GM13977 (cell line): ENCODE data around the gene TTC23L.
"Not testable (repeated sequence)": the region's sequence is repeated elsewhere in the genome, so short reads cannot be mapped to it uniquely, and the experiment has no call there.

ENCODE experiments used
- DNase-seq: peaks from one replicate; pipeline ENCODE4 v3.0.0; 2012; ENCODE audit warnings: low spot score
- in situ Hi-C: fragments of 300-500 bp; cut with MboI; formaldehyde crosslinking; loops from one replicate; pipeline ENCODE4 v1.12.0; 2022; ENCODE audit warnings: low sequenced_read_pairs, low pct_unique_long_range_greater_than_20kb, mixed read lengths, inconsistent platforms; ENCODE audit not compliant: unreplicated experiment
- TF ChIP-seq, protein P1 (sequence below): IDR thresholded peaks from 2 replicates; pipeline ENCODE4 v1.5.1; 2012; ENCODE audit warnings: mild to moderate bottlenecking, control low read depth; ENCODE audit not compliant: insufficient read depth; ENCODE audit errors: extremely low read depth, missing control alignments

Gene TTC23L

DNA sequence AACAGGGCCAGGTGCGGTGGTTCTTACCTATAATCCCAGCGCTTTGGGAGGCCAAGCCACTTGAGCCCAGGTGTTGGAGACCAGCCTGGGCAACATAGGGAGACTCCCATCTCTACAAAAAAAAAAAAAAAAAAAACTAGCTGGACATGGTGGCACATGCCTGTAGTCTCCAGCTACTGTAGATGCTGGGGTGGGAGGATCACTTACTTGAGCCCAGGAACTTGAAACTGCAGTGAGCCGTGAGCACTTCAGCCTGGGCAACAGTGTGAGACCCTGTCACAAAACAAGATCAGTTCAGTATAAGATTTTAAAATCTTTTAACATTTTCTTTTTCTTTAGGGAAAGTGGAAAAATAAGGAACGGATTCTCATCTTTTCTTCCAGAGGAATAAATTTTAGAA, 79.1 kb downstream of the TTC23L start:
- in situ Hi-C loops, result no loop called here
- DNase-seq, result no peak
- TF ChIP-seq, protein P1, sequence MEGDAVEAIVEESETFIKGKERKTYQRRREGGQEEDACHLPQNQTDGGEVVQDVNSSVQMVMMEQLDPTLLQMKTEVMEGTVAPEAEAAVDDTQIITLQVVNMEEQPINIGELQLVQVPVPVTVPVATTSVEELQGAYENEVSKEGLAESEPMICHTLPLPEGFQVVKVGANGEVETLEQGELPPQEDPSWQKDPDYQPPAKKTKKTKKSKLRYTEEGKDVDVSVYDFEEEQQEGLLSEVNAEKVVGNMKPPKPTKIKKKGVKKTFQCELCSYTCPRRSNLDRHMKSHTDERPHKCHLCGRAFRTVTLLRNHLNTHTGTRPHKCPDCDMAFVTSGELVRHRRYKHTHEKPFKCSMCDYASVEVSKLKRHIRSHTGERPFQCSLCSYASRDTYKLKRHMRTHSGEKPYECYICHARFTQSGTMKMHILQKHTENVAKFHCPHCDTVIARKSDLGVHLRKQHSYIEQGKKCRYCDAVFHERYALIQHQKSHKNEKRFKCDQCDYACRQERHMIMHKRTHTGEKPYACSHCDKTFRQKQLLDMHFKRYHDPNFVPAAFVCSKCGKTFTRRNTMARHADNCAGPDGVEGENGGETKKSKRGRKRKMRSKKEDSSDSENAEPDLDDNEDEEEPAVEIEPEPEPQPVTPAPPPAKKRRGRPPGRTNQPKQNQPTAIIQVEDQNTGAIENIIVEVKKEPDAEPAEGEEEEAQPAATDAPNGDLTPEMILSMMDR, result no peak

DNA sequence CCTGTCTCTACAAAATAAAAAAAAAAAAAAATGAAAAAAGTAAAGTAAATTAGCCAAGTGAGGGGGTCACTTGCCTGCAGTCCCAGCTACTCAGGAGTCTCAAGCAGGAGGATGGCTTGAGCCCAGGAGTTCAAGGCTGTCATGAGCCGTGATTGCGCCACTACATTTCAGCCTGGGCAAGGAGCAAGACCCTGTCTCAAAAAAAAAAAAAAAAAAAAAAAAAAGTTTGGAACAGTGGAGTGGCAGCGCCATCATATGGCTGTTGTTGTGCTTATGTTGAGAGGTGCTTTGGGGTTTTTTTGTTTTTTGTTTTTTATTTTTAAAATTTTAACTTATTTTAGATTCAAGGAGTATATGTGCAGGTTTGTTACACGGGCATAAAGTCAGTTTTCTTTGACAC, 80.1 kb downstream of the TTC23L start:
- no peak for DNase-seq
- TF ChIP-seq, protein P1, result no peak
- in situ Hi-C loops, result no loop called here

DNA sequence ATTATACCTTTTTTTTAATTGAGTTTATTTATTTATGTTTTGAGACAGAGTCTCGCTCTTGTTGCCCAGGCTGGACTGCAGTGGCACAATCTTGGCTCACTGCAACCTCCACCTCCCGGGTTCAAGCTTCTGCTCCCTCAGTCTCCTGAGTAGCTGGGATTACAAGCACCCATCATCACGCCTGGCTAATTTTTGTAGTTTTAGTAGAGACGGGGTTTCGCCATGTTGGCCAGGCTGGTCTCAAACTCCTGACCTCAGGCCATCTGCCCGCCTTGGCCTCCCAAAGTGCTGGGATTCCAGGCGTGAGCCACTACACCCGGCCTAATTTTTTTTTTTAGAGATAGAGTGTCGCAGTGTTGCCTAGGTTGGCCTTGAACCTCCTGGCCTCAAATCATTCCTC, 84.3 kb downstream of the TTC23L start:
- in situ Hi-C loops, result not testable (repeated sequence)

DNA sequence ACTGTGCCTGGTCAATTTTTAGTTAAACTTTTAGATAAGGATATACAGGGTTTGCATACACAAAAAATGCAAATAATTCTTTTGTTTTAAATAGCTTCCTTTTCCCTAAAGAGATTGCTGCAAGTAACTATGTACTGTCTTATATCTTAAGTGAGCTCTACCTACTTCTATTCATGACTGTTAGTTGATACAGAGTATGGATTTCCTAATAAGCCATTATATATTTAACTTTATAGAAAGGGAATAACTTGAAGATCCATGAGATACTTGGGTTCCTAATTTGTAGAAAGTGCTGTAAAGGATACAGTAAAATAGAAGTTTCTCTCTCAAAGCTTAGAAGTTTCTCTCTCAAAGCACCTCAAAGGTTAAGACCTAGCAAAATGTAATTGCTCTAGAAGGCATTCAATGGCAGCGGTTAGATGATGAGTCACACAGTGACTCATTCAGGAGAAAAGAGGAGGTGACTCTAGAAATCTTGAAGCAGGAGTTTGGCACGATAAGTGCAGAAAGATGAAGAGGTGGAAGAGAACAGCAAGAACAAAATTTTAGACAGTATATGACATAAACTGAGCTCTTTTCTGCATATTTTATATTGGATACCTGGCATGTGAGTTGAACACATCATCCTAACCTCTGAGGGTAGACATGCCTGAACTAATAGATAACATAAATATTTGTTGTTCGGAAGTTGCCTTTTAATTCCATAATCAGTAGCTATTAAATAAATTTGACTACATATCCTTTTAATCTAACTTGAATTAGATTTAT, 84.9 kb downstream of the TTC23L start:
- peak; percentile 20 for DNase-seq
- in situ Hi-C loops, result no loop called here
- TF ChIP-seq, protein P1, result no peak

More for the DNA sequence above, 84.3 kb downstream of the TTC23L start:
- DNase-seq, result not testable (repeated sequence)

DNA sequence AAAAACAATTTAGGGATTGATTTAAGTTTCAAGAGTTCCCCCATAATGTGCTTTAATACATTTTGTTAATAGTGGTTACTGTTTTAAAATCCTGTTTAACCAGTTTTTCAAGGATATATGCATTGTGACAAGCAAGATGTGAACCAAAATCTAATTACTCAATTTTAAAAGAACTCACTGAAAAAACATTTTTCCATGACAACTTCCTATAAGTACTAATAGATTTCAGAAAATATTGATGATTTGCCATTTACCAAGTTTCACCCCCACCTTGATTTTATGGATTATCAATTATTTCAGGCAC, 85.5 kb downstream of the TTC23L start:
- no peak for DNase-seq
- TF ChIP-seq, protein P1, result no peak
- in situ Hi-C loops, result no loop called here

DNA sequence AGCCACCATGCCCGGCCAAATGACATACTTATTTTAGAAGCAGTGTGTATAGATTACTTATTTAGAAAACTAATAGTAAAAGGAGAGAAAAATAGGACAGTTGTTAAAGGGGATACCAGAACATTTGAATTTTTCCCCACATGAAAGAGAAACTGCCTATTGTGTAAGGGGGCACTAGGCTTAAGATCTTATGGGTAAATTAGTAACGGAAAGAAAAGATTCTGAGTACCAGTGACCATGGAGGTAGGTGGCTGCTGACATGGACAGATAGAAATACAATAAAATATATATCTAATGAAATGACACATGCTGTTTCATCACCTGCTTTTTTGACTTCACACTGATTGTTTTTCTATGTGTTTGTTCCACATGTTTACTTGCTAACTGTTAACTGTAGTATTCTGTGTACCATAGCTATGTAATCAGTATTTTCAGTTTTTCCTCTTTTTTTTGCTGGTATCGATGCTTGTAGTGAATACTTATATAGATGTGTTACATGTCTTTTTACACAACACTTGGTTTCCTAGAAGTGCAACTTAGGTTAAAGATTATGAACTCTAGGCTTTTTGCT, 87.4 kb downstream of the TTC23L start:
- TF ChIP-seq, protein P1, result no peak
- in situ Hi-C loops, result no loop called here
- no peak for DNase-seq

DNA sequence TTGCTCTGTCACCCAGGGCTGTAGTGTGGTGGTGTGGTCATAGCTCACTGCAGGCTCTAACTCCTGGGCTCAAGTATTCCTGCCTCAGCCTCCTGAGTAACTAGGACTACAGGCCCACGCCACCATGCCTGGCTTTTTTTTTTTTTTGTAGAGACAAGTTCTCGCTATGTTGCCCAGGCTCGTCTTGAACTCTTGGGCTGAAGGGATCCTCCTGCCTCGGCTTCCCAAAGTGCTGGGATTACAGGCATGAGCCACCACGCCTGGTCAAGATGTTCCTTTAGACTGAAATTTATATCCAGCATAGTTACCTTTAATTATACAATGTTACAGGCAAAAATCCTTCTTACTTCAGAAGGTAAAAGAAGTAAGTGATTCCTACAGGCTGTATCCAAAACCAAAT, 88.8 kb downstream of the TTC23L start:
- no peak for DNase-seq
- TF ChIP-seq, protein P1, result no peak
- in situ Hi-C loops, result no loop called here
